ENCODE results near the gene BLVRA.
"Not testable (repeated sequence)": the region's sequence is repeated elsewhere in the genome, so short reads cannot be mapped to it uniquely, and the experiment has no call there.

BLVRA gene

DNA sequence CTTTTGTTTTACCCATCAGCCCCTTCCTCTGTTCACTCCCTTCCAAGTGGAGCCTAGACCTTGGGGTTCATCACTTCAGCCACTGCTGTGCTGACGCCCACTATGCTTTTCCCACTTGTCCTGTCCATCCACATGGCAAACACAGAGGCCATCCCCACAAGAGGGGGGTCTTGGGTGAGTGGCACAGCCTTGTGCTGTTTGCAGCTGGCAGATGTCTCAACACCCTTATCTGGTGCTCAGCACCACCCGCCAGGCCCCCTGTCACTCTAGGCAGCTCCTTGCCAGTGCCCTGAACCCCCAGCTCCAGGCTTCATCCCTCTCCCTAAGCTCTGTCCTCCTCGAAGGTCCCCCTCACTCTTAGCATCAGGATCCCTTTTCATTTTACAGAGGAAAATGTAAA is 13.1 kb downstream of the BLVRA start:
- no peak overlapping the region for H3K4me3 ChIP-seq (ENCODE audit: low read depth, low read length)
- TF ChIP-seq, protein P1, sequence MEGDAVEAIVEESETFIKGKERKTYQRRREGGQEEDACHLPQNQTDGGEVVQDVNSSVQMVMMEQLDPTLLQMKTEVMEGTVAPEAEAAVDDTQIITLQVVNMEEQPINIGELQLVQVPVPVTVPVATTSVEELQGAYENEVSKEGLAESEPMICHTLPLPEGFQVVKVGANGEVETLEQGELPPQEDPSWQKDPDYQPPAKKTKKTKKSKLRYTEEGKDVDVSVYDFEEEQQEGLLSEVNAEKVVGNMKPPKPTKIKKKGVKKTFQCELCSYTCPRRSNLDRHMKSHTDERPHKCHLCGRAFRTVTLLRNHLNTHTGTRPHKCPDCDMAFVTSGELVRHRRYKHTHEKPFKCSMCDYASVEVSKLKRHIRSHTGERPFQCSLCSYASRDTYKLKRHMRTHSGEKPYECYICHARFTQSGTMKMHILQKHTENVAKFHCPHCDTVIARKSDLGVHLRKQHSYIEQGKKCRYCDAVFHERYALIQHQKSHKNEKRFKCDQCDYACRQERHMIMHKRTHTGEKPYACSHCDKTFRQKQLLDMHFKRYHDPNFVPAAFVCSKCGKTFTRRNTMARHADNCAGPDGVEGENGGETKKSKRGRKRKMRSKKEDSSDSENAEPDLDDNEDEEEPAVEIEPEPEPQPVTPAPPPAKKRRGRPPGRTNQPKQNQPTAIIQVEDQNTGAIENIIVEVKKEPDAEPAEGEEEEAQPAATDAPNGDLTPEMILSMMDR (IDR thresholded peaks at IDR 0.05; ENCODE audit: insufficient read depth, low read length, missing control alignments), result no peak
- POLR2A ChIA-PET, result no interaction called here
- CTCF ChIA-PET, result no interaction called here
- DNase-seq (ENCODE audit: low read depth, low spot score), result no peak

DNA sequence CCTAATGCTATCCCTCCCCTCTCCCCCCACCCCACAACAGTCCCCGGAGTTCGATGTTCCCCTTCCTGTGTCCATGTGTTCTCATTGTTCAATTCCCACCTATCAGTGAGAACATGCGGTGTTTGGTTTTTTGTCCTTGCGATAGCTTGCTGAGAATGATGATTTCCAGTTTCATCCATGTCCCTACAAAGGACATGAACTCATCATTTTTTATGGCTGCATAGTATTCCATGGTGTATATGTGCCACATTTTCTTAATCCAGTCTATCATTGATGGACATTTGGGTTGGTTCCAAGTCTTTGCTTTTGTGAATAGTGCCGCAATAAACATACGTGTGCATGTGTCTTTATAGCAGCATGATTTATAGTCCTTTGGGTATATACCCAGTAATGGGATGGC is 14.8 kb downstream of the BLVRA start:
- H3K4me3 ChIP-seq (ENCODE audit: low read depth, low read length); DNase-seq (ENCODE audit: low read depth, low spot score); CTCF ChIA-PET; POLR2A ChIA-PET: not testable (repeated sequence)

DNA sequence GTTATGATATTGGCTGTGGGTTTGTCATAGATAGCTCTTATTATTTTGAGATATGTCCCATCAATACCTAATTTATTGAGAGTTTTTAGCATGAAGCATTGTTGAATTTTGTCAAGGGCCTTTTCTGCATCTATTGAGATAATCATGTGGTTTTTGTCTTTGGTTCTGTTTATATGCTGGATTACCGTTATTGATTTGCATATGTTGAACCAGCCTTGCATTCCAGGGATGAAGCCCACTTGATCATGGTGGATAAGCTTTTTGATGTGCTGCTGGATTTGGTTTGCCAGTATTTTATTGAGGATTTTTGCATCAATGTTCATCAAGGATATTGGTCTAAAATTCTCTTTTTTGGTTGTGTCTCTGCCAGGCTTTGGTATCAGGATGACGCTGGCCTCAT is 16.8 kb downstream of the BLVRA start:
- POLR2A ChIA-PET; CTCF ChIA-PET; DNase-seq (ENCODE audit: low read depth, low spot score); H3K4me3 ChIP-seq (ENCODE audit: low read depth, low read length): not testable (repeated sequence)

DNA sequence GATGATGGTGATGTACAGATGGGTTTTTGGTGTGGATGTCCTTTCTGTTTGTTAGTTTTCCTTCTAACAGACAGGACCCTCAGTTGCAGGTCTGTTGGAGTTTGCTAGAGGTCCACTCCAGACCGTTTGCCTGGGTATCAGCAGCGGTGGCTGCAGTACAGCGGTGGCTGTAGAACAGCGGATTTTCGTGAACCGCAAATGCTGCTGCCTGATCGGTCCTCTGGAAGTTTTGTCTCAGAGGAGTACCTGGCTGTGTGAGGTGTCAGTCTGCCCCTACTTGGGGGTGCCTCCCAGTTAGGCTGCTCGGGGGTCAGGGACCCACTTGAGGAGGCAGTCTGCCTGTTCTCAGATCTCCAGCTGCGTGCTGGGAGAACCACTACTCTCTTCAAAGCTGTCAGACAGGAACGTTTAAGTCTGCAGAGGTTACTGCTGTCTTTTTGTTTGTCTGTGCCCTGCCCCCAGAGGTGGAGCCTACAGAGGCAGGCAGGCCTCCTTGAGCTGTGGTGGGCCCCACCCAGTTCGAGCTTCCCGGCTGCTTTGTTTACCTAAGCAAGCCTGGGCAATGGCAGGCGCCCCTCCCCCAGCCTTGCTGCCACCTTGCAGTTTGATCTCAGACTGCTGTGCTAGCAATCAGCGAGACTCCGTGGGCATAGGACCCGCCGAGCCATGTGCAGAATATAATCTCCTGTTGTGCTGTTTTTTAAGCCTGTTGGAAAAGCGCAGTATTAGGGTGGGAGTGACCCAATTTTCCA is 20.0 kb downstream of the BLVRA start:
- DNase-seq (ENCODE audit: low read depth, low spot score); H3K4me3 ChIP-seq (ENCODE audit: low read depth, low read length); POLR2A ChIA-PET; CTCF ChIA-PET: not testable (repeated sequence)

DNA sequence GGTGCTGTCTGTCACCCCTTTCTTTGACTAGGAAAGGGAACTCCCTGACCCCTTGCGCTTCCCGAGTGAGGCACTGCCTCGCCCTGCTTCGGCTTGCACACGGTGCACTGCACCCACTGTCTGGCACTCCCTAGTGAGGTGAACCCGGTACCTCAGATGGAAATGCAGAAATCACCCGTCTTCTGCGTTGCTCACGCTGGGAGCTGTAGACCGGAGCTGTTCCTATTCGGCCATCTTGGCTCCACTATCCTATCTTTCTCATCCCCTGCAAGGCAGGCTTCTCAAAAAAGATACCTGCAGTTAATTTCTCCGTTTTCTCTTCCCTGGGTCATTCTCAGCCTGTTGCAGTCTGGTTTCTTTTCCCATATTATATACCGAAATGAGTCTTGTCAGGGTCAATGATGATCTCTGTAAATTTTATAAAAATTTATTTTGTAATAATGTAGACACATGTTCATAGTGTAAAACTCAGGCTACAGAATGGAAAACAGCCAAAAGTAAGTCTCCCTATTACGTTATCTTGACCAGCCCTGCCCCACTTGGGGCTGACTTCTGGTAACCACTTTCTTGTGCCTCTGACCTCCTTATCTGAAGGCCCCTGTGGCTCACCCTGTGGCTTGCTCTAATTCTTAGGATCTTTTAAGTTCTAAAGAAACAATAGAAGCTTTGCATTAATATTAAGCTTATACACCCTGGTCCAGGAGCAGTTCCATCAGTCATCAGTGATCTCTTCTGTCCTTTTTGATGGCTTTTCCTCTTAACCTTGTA is 20.7 kb downstream of the BLVRA start:
- DNase-seq (ENCODE audit: low read depth, low spot score), result no peak
- H3K4me3 ChIP-seq (ENCODE audit: low read depth, low read length), result no peak overlapping the region
- TF ChIP-seq, protein P1 (IDR thresholded peaks at IDR 0.05; ENCODE audit: insufficient read depth, low read length, missing control alignments), result no peak
- CTCF ChIA-PET, result no interaction called here
- POLR2A ChIA-PET, result no interaction called here

DNA sequence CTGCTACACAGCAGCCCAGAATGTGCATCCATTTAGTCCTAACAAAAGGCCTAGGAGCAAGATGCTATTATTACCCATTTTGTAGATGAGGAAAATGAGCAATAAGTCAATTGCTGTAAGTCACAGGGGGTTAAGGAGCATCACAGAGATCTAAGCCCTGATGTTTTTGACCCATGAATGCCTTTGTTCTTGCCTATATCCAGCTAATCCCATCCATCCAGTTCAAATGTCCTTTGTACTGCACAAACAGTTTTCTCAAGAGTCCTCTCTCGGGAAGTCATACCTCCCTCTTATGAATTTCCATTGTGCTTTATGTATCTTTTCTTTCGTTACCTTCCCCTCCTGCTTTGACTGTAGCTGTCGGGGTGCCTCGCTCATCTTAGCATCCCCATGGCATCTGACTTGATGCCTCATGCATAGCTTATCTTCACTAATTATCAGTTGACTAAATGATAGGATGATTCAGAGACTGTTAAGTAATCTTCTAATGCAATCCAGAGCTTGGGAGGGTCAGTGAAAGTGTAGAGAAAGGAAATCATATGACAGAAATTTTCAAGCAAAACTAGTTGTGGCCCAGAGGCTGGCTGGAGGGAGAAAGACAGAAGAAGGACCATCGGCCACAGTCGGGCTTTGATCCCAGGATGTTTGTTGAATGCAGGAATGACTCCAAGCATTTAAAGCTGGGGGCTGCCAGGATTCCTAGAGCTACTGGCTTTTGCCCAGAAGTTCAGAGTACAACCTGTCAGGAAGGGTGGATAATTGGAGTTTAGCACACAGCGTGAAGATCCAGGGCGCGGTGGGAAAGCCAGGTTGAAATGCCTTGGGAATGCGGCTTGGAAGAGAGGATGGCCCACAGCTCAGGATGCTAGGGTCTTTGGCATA is 23.5 kb downstream of the BLVRA start:
- ChIA-PET CTCF (no interaction called here), POLR2A (interaction anchor here (1.2 to 1.3 kb wide), 2 partner anchors 20 to 53 kb away, joined by 3 to 4 read pairs; partner anchors contain the start of gene COA1)
- peak; percentile 28 for DNase-seq (ENCODE audit: low read depth, low spot score)
- no peak overlapping the region for H3K4me3 ChIP-seq (ENCODE audit: low read depth, low read length)
- TF ChIP-seq, protein P1 (IDR thresholded peaks at IDR 0.05; ENCODE audit: insufficient read depth, low read length, missing control alignments), result no peak

DNA sequence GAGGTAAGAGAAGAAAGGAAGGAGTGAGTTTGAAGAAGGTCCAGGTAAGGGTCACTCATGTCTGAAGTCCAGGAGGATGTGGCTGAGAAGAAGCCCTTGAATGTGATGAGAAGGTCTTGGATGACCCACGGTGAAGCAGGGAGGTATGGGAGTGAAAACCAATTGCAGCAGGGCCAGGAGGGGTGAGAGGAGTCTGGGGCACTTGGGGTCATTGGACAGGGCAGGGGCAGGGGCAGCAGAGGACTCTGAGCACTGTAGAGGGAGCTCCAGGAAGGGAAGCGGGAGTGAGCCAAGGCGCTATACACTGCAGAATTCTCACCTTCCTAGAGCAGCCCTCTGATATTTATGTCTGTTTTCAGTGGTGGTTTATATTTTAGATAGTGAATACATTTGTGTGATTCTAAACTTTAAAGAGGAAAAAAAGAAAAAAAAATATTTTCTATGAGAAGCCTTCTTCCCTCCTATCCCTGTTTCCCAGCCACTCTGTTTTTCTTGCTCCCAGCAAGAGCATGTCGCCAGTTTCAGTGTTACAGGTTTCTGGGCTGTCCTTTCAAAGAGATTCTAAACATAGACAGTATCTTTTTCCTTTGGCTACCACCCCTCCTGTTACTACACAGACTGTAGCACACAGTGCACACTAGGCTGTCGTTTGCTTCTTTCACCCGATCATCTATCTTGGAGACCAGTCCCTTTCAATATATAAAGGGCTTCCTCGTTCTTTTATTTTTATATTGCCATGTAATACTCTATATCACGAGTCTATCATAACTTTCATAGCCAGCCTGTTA is 24.5 kb downstream of the BLVRA start:
- no peak overlapping the region for H3K4me3 ChIP-seq (ENCODE audit: low read depth, low read length)
- no peak for DNase-seq (ENCODE audit: low read depth, low spot score)
- ChIA-PET POLR2A (interaction anchor here (1.3 kb wide), 1 partner anchor 54 kb away, joined by 4 read pairs; the partner anchor contains the start of gene COA1), CTCF (no interaction called here)
- TF ChIP-seq, protein P1 (IDR thresholded peaks at IDR 0.05; ENCODE audit: insufficient read depth, low read length, missing control alignments), result no peak
